Progenitor cell of endocrine pancreas (in vitro differentiated cells): Measurements from ENCODE around the gene CCSER1. TPM values are rescaled to one million over a fixed set of nuclear protein-coding genes. Genes with fewer than 3 reads are reported as not detected.
A peak's percentile ranks its signal among the peaks of the same experiment; 100 is the strongest.
"Not testable (repeated sequence)": the region's sequence is repeated elsewhere in the genome, so short reads cannot be mapped to it uniquely, and the experiment has no call there.

Experiments
- DNase-seq: peaks from one replicate; pipeline ENCODE4 v3.0.0; 2021; ENCODE audit warnings: low spot score; ENCODE audit not compliant: unreplicated experiment
- H3K27ac Mint-ChIP-seq: 2 replicates; pipeline ENCODE4 v1.8.0; 2021; ENCODE audit warnings: mild to moderate bottlenecking, moderate library complexity, mixed read lengths
- H3K27me3 Mint-ChIP-seq: 2 replicates; pipeline ENCODE4 v1.8.0; 2021; ENCODE audit warnings: mixed read lengths
- H3K36me3 Mint-ChIP-seq: 2 replicates; pipeline ENCODE4 v1.8.0; 2022; ENCODE audit warnings: mixed read lengths; ENCODE audit not compliant: insufficient read depth
- H3K4me1 Mint-ChIP-seq: 2 replicates; pipeline ENCODE4 v1.8.0; 2021; ENCODE audit warnings: low read depth, mixed read lengths
- H3K4me3 Mint-ChIP-seq: 2 replicates; pipeline ENCODE4 v1.8.0; 2021; ENCODE audit warnings: low read depth, mild to moderate bottlenecking, moderate library complexity, mixed read lengths
- H3K9me3 Mint-ChIP-seq: 2 replicates; pipeline ENCODE4 v1.8.0; 2021; ENCODE audit warnings: low read depth, mixed read lengths
- CTCF ChIP-seq: fragments of 200-600 bp; sonication (generic); IDR thresholded peaks from one replicate; pipeline ENCODE4 v1.5.0; 2021; ENCODE audit warnings: antibody characterized with exemption, mild to moderate bottlenecking; ENCODE audit not compliant: unreplicated experiment
- total RNA-seq: library from RNA; stranded (reverse); gene quantifications from 2 replicates; pipeline ENCODE4 v1.2.1, GENCODE V29; 2021

The CCSER1 gene
- total RNA-seq, 1 donor from 2014 or later, result 11.6 TPM

- Mint-ChIP-seq H3K27ac (peak overlapping the region; percentile 11), H3K27me3 (no peaks in the 10 kb centered on the region), H3K36me3 (peaks cover 7% of the 10 kb centered on the region), H3K4me1 (peaks cover 20% of the 10 kb centered on the region), H3K4me3 (no peak overlapping the region), H3K9me3 (peaks cover 19% of the 10 kb centered on the region)
- DNase-seq, result no peak
- TF ChIP-seq CTCF, result no peak
These were observed 1140.3 kb downstream of the CCSER1 start for GRCh38 chr4:91267543-91267942.

- not testable (repeated sequence) for H3K27me3 Mint-ChIP-seq, H3K4me3 Mint-ChIP-seq, DNase-seq
- Mint-ChIP-seq H3K36me3 (peaks cover 10% of the 10 kb centered on the region), H3K4me1 (peaks cover 20% of the 10 kb centered on the region), H3K9me3 (peaks cover 29% of the 10 kb centered on the region), H3K27ac (peak overlapping the region; percentile 85)
These were observed 1141.3 kb downstream of the CCSER1 start for GRCh38 chr4:91268481-91268880.

- Mint-ChIP-seq H3K27ac (peak overlapping the region; percentile 85), H3K4me3 (no peak overlapping the region)
- no peak for DNase-seq
These were observed 1141.7 kb downstream of the CCSER1 start for GRCh38 chr4:91268913-91269312.

GRCh38 chr4:91279899-91280298, 1152.7 kb downstream of the CCSER1 start:
- no peak overlapping the region for H3K4me3 Mint-ChIP-seq
- peaks cover 12% of the 10 kb centered on the region for H3K4me1 Mint-ChIP-seq
- TF ChIP-seq CTCF, result no peak
- no peak for DNase-seq
- H3K9me3 Mint-ChIP-seq, result no peaks in the 10 kb centered on the region
- no peak overlapping the region for H3K27ac Mint-ChIP-seq
- H3K27me3 Mint-ChIP-seq, result no peaks in the 10 kb centered on the region
- no peaks in the 10 kb centered on the region for H3K36me3 Mint-ChIP-seq

More at GRCh38 chr4:91268913-91269312, 1141.7 kb downstream of the CCSER1 start:
- peaks cover 20% of the 10 kb centered on the region for H3K4me1 Mint-ChIP-seq
- peaks cover 30% of the 10 kb centered on the region for H3K9me3 Mint-ChIP-seq
- H3K36me3 Mint-ChIP-seq, result peaks cover 11% of the 10 kb centered on the region
- H3K27me3 Mint-ChIP-seq, result no peaks in the 10 kb centered on the region
- TF ChIP-seq CTCF, result no peak

GRCh38 chr4:91280551-91281290, 1153.5 kb downstream of the CCSER1 start:
- Mint-ChIP-seq H3K4me1 (peaks cover 12% of the 10 kb centered on the region), H3K27ac (no peak overlapping the region), H3K4me3 (no peak overlapping the region), H3K27me3 (no peaks in the 10 kb centered on the region), H3K9me3 (no peaks in the 10 kb centered on the region), H3K36me3 (no peaks in the 10 kb centered on the region)
- no peak for TF ChIP-seq CTCF
- no peak for DNase-seq

- Mint-ChIP-seq H3K36me3 (no peaks in the 10 kb centered on the region), H3K4me3 (no peak overlapping the region), H3K4me1 (peaks cover 12% of the 10 kb centered on the region), H3K9me3 (no peaks in the 10 kb centered on the region), H3K27ac (no peak overlapping the region), H3K27me3 (no peaks in the 10 kb centered on the region)
- TF ChIP-seq CTCF, result no peak
- no peak for DNase-seq
These were observed 1155.0 kb downstream of the CCSER1 start for GRCh38 chr4:91282217-91282616.
